HepG2 (cell line): ENCODE measurements around the gene COASY. TPM values are rescaled to one million over a fixed set of nuclear protein-coding genes. Genes with fewer than 3 reads are reported as not detected.

ENCODE experiments used
- ARNT ChIP-seq: fragments of 450-650 bp; IDR thresholded peaks from 2 replicates; pipeline ENCODE4 v1.6.1; 2017
- HNRNPK ChIP-seq: fragments of 200-400 bp; formaldehyde crosslinking; IDR thresholded peaks from 2 replicates; pipeline ENCODE4 v1.6.1; 2018; ENCODE audit warnings: low read length, low read depth, moderate library complexity, mild to moderate bottlenecking; ENCODE audit not compliant: poor library complexity, severe bottlenecking
- MIER2 ChIP-seq: IDR thresholded peaks from 2 replicates; pipeline ENCODE4 v1.6.1; 2016; ENCODE audit warnings: missing biosample characterization, missing genetic modification reagents
- MXD4 ChIP-seq: IDR thresholded peaks from 2 replicates; pipeline ENCODE4 v1.6.1; 2016; ENCODE audit warnings: mild to moderate bottlenecking, missing biosample characterization, missing genetic modification reagents
- PAX8 ChIP-seq: sonication (generic); formaldehyde crosslinking; IDR thresholded peaks from 2 replicates; pipeline ENCODE4 v1.8.0; 2022; ENCODE audit warnings: mild to moderate bottlenecking, missing genetic modification reagents, borderline replicate concordance
- PHB2 ChIP-seq: fragments of 450-650 bp; IDR thresholded peaks from 2 replicates; pipeline ENCODE4 v1.6.1; 2018; ENCODE audit not compliant: partially characterized antibody
- TGIF2 ChIP-seq: IDR thresholded peaks from 2 replicates; pipeline ENCODE4 v1.6.1; 2016; ENCODE audit warnings: control low read depth, missing compliant biosample characterization
- XRCC5 ChIP-seq: fragments of 200-400 bp; formaldehyde crosslinking; optimal IDR thresholded peaks from 2 replicates; pipeline ENCODE3; 2017; ENCODE audit warnings: mild to moderate bottlenecking, low read length
- ZNF12 ChIP-seq: sonication (generic); formaldehyde crosslinking; IDR thresholded peaks from 2 replicates; pipeline ENCODE4 v1.5.0; 2020; ENCODE audit warnings: missing genetic modification reagents
- ZNF143 ChIP-seq: sonication (generic); formaldehyde crosslinking; IDR thresholded peaks from 2 replicates; pipeline ENCODE4 v1.4.0; 2020; ENCODE audit warnings: missing genetic modification reagents
- ZNF33B ChIP-seq: sonication (generic); formaldehyde crosslinking; IDR thresholded peaks from 2 replicates; pipeline ENCODE4 v1.5.1; 2020; ENCODE audit warnings: mild to moderate bottlenecking, missing genetic modification reagents
- ZNF382 ChIP-seq: sonication (generic); formaldehyde crosslinking; IDR thresholded peaks from 2 replicates; pipeline ENCODE4 v1.5.0; 2020; ENCODE audit warnings: missing genetic modification reagents, mild to moderate bottlenecking, borderline replicate concordance
- ZNF567 ChIP-seq: sonication (generic); formaldehyde crosslinking; IDR thresholded peaks from 2 replicates; pipeline ENCODE4 v1.8.1; 2023; ENCODE audit warnings: mild to moderate bottlenecking, missing genetic modification reagents, borderline replicate concordance
- ZNF720 ChIP-seq: sonication (generic); formaldehyde crosslinking; IDR thresholded peaks from 2 replicates; pipeline ENCODE4 v1.4.0; 2020; ENCODE audit warnings: missing genetic modification reagents
- ZSCAN22 ChIP-seq: sonication (generic); formaldehyde crosslinking; IDR thresholded peaks from 2 replicates; pipeline ENCODE4 v1.4.0; 2020; ENCODE audit warnings: mild to moderate bottlenecking, missing genetic modification reagents
- polyA plus RNA-seq, 8 experiments: library from polyadenylated mRNA; depleted of rRNA in 3 of 8; stranded (reverse) in 7 of 8; unstranded in 1 of 8; fragments of >200 nt; fragmentation: Illumina TruSeq in 4 of 8; extraction: Trizol in 4 of 8; gene quantifications; 2 replicates each; pipeline versions ENCODE4 v1.2.1 to v1.2.3, GENCODE V29; 2011 to 2016; ENCODE audit warnings: low read depth in 4 of 8, missing spikeins in 1 of 8, mixed read lengths in 1 of 8; ENCODE audit not compliant: insufficient read depth in 1 of 8
- total RNA-seq, 5 experiments: library from RNA; depleted of rRNA; stranded (reverse); fragments of >200 nt; fragmentation: Illumina TruSeq; extraction: Trizol; gene quantifications; 2 replicates each; pipeline ENCODE4 v1.2.3, GENCODE V29; 2016; ENCODE audit warnings: low read depth in 1 of 5
- TF ChIP-seq, protein P1 (sequence below): IDR thresholded peaks from 2 replicates; pipeline ENCODE4 v1.6.1; 2016; ENCODE audit warnings: low read depth, borderline replicate concordance
- TF ChIP-seq, protein P2 (sequence below): sonication (generic); formaldehyde crosslinking; IDR thresholded peaks from 2 replicates; pipeline ENCODE4 v1.8.1; 2023; ENCODE audit warnings: mild to moderate bottlenecking, missing genetic modification reagents, borderline replicate concordance
- TF ChIP-seq, protein P3 (sequence below): sonication (generic); formaldehyde crosslinking; IDR thresholded peaks from 2 replicates; pipeline ENCODE4 v1.4.0; 2020; ENCODE audit warnings: missing genetic modification reagents
- TF ChIP-seq, protein P4 (sequence below): sonication (generic); formaldehyde crosslinking; IDR thresholded peaks from 2 replicates; pipeline ENCODE4 v1.4.0; 2020; ENCODE audit warnings: missing genetic modification reagents, borderline replicate concordance
- TF ChIP-seq, protein P5 (sequence below): sonication (generic); formaldehyde crosslinking; IDR thresholded peaks from 2 replicates; pipeline ENCODE4 v1.4.0; 2020; ENCODE audit warnings: missing genetic modification reagents, mild to moderate bottlenecking, borderline replicate concordance

COASY gene
- total and polyA plus RNA-seq, 2 of the 13 experiments (the other 11 are each of a cell fraction or from before 2014, with no cell fraction given), result 90.7 to 125 TPM

DNA sequence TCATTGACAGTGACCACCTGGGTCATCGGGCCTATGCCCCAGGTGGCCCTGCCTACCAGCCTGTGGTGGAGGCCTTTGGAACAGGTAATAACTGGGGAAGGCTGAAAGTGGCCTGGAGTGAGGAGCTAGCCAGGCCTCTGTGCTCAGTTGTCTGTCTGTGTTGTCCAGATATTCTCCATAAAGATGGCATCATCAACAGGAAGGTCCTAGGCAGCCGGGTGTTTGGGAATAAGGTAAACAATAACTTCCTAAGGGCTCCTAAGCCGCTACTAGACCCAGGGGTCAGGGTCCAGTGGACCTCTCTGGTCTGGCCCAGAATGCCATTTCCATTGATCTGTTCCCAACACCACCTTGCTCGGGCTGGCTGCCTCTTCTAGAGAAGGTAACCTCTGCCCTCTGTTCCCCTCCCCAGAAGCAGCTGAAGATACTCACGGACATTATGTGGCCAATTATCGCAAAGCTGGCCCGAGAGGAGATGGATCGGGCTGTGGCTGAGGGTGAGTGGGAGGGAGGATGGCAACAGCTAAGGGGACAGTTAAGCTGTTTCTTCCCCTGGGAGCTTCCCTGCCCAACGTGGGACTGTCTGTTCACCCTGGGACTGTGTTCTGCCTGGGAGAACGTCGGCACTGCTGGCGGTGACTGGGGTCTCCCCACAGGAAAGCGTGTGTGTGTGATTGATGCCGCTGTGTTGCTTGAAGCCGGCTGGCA, 3.0 kb downstream of the COASY start (continued):
- TF ChIP-seq, protein P1, sequence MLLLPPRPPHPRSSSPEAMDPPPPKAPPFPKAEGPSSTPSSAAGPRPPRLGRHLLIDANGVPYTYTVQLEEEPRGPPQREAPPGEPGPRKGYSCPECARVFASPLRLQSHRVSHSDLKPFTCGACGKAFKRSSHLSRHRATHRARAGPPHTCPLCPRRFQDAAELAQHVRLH (CRISPR knock-in tag), result peak; percentile 74; the same call in 1 of the 2 replicates
- TF ChIP-seq, protein P2, sequence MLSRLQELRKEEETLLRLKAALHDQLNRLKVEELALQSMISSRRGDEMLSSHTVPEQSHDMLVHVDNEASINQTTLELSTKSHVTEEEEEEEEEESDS (CRISPR knock-in tag), result no peak
- TF ChIP-seq ZNF143 (CRISPR knock-in tag), result peak; percentile 72
- TF ChIP-seq ZNF12, result no peak
- TF ChIP-seq, protein P3, sequence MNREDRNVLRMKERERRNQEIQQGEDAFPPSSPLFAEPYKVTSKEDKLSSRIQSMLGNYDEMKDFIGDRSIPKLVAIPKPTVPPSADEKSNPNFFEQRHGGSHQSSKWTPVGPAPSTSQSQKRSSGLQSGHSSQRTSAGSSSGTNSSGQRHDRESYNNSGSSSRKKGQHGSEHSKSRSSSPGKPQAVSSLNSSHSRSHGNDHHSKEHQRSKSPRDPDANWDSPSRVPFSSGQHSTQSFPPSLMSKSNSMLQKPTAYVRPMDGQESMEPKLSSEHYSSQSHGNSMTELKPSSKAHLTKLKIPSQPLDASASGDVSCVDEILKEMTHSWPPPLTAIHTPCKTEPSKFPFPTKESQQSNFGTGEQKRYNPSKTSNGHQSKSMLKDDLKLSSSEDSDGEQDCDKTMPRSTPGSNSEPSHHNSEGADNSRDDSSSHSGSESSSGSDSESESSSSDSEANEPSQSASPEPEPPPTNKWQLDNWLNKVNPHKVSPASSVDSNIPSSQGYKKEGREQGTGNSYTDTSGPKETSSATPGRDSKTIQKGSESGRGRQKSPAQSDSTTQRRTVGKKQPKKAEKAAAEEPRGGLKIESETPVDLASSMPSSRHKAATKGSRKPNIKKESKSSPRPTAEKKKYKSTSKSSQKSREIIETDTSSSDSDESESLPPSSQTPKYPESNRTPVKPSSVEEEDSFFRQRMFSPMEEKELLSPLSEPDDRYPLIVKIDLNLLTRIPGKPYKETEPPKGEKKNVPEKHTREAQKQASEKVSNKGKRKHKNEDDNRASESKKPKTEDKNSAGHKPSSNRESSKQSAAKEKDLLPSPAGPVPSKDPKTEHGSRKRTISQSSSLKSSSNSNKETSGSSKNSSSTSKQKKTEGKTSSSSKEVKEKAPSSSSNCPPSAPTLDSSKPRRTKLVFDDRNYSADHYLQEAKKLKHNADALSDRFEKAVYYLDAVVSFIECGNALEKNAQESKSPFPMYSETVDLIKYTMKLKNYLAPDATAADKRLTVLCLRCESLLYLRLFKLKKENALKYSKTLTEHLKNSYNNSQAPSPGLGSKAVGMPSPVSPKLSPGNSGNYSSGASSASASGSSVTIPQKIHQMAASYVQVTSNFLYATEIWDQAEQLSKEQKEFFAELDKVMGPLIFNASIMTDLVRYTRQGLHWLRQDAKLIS (CRISPR knock-in tag), result no peak; the same call in 1 of the 2 replicates
- TF ChIP-seq HNRNPK, result no peak
- 0 out of 2 replicates have a peak, but pooled peaks have one; percentile 37 for TF ChIP-seq TGIF2 (CRISPR knock-in tag)
- 0 out of 2 replicates have a peak, but pooled peaks have one; percentile 96 for TF ChIP-seq ZNF567
- peak; percentile 39; the same call in 1 of the 2 replicates for TF ChIP-seq MIER2 (CRISPR knock-in tag)
- TF ChIP-seq MXD4 (CRISPR knock-in tag), result peak; percentile 54
- TF ChIP-seq ZNF720, result no peak
- no peak for TF ChIP-seq PAX8 (CRISPR knock-in tag)
- TF ChIP-seq, protein P4, sequence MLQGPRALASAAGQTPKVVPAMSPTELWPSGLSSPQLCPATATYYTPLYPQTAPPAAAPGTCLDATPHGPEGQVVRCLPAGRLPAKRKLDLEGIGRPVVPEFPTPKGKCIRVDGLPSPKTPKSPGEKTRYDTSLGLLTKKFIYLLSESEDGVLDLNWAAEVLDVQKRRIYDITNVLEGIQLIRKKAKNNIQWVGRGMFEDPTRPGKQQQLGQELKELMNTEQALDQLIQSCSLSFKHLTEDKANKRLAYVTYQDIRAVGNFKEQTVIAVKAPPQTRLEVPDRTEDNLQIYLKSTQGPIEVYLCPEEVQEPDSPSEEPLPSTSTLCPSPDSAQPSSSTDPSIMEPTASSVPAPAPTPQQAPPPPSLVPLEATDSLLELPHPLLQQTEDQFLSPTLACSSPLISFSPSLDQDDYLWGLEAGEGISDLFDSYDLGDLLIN (CRISPR knock-in tag), result 0 out of 2 replicates have a peak, but pooled peaks have one; percentile 3
- no peak for TF ChIP-seq ZNF33B (CRISPR knock-in tag)
- no peak for TF ChIP-seq ZNF382 (CRISPR knock-in tag)
- TF ChIP-seq ZSCAN22 (CRISPR knock-in tag), result no peak
- no peak for TF ChIP-seq XRCC5
- TF ChIP-seq, protein P5, sequence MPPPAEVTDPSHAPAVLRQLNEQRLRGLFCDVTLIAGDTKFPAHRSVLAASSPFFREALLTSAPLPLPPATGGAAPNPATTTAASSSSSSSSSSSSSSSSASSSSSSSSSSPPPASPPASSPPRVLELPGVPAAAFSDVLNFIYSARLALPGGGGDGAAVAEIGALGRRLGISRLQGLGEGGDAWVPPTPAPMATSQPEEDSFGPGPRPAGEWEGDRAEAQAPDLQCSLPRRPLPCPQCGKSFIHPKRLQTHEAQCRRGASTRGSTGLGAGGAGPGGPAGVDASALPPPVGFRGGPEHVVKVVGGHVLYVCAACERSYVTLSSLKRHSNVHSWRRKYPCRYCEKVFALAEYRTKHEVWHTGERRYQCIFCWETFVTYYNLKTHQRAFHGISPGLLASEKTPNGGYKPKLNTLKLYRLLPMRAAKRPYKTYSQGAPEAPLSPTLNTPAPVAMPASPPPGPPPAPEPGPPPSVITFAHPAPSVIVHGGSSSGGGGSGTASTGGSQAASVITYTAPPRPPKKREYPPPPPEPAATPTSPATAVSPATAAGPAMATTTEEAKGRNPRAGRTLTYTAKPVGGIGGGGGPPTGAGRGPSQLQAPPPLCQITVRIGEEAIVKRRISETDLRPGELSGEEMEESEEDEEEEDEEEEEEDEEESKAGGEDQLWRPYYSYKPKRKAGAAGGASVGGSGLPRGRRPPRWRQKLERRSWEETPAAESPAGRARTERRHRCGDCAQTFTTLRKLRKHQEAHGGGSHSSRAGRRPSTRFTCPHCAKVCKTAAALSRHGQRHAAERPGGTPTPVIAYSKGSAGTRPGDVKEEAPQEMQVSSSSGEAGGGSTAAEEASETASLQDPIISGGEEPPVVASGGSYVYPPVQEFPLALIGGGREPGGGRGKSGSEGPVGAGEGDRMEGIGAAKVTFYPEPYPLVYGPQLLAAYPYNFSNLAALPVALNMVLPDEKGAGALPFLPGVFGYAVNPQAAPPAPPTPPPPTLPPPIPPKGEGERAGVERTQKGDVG (CRISPR knock-in tag), result peak; percentile 70
- TF ChIP-seq PHB2, result no peak
- no peak for TF ChIP-seq ARNT
